Right lobe of liver (tissue), 6 donors: ENCODE data around the gene GATA1. TPM values are rescaled to one million over a fixed set of nuclear protein-coding genes. Genes with fewer than 3 reads are reported as not detected.
A peak's percentile ranks its signal among the peaks of the same experiment; 100 is the strongest.

Experiments
- ATAC-seq, 4 donors: fragments of 200-7000 bp; cut with Tn5 transposase; one replicate each; pipeline ENCODE4 v1.9.1; 2020; ENCODE audit warnings: mild to moderate bottlenecking in 4 of 4, moderate library complexity in 4 of 4
- DNase-seq, 3 donors: peaks; one replicate each; pipeline ENCODE4 v3.0.0-alpha.2; 2020
- H3K27ac ChIP-seq, 3 donors: fragments of 200-600 bp; one replicate each; pipeline ENCODE4 v1.8.0; 2022
- H3K27me3 ChIP-seq, 2 donors: fragments of 200-600 bp; one replicate each; pipeline ENCODE4 v1.8.0; 2022
- H3K36me3 ChIP-seq, 4 donors: fragments of 200-600 bp; sonication (generic) in 1 of 4; one replicate each; pipeline versions ENCODE4 v1.5.1 to v1.8.0; 2017 to 2022; ENCODE audit warnings: control low read depth in 1 of 4
- H3K4me1 ChIP-seq, 4 donors: fragments of 200-600 bp; sonication (generic) in 1 of 4; one replicate each; pipeline versions ENCODE4 v1.5.1 to v1.8.0; 2017 to 2022; ENCODE audit warnings: control low read depth in 1 of 4
- H3K4me3 ChIP-seq, 3 donors: fragments of 200-600 bp; one replicate each; pipeline ENCODE4 v1.8.0; 2022
- H3K9me3 ChIP-seq, 4 donors: fragments of 200-600 bp; sonication (generic) in 1 of 4; one replicate each; pipeline versions ENCODE4 v1.5.1 to v1.8.0; 2017 to 2022; ENCODE audit warnings: control low read depth in 1 of 4
- POLR2A ChIP-seq: fragments of 450-650 bp; IDR thresholded peaks from one replicate; pipeline ENCODE4 v1.6.1; 2017; ENCODE audit warnings: antibody characterized with exemption, mild to moderate bottlenecking
- WGBS: methylation state at CpG from one replicate; pipeline ENCODE4 v1.1.6; 2018; ENCODE audit warnings: low coverage, low lambda C conversion rate; ENCODE audit not compliant: insufficient coverage; ENCODE audit errors: missing lambda C conversion rate; 5-methylcytosine and 5-hydroxymethylcytosine counted together
- intact Hi-C, 2 donors: fragments of 100-400 bp; cut with DNase I; formaldehyde crosslinking; loops; one replicate each; pipeline versions ENCODE4 v1.11.2 to v1.14.1; 2022
- total RNA-seq, 6 experiments: library from RNA; depleted of rRNA in 2 of 6; stranded (reverse); fragments of >200 nt in 2 of 6; fragmentation: NEBNext Ultra II Directional in 3 of 6; extraction: Animal tissue kit (Norgen Biotek cat#: 25700) in 3 of 6; gene quantifications; one replicate each; pipeline versions ENCODE4 v1.1.0 to v1.2.4, GENCODE V29; 2016 to 2023
- TF ChIP-seq, protein P1 (sequence below), 4 donors: fragments of 200-600 bp in 3 of 4; fragments of 450-650 bp in 1 of 4; IDR thresholded peaks; one replicate each; pipeline versions ENCODE4 v1.5.1 to v1.8.0; 2016 to 2022; ENCODE audit warnings: antibody characterized with exemption in 4 of 4, mild to moderate bottlenecking in 2 of 4
- donor health status: DM: no; HTN: yes; CAD: no.
- donor health status: DM: no; HTN: no; CAD: no.
- donor health status: DM: no; HTN: no; CAD: no.
- donor health status: DM: no; HTN: yes; CAD: no.
- donor health status: DM: no; HTN: yes; CAD: no.

The GATA1 gene
- total RNA-seq, 6 experiments from 2014 or later: 0.37 to 1.2 TPM; not detected in 4

DNA sequence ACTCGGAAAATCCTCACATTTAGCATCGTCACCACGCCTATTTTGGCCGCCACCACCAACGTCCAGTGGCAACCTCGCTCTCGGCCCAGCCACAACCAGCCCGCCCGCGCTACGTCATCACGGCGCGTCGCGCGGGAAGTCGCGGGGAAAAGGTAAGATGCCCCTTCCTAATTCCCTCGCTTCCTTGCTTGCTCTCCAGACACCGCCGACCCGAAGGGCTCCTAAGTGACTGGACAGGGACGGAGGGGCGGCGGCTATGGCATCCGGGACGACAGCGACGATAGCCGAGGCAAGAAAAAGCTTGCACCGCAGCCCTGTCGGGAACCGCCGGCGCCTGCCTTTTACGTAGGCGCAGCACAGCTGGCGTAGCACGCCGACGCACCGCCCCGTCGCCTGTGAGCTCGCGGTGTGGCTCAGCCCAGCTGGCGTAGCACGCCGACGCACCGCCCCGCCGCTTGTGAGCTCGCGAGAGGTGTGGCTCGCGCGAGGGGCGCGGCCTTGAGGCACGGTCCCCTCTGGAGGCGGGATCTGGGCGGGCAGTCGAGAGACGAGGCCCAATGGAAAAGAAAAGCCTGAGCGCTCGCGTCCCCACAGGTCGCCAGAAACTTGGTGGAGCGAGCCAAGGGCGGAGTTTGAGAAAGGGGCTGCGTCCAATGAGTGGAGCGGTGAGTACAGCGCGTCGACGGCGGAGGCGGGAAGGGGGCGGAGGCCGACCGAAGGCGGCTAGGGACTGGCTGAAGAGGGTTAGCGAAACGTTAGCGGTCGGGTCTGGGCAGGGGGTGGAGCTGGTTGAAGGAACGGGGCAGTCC, 15.1 kb downstream of the GATA1 start, which contains the start of gene HDAC6:
Gene HDAC6, plus strand, starts transcription at position 788 of the 809 bp plus-strand sequence. CDS start 626 bp downstream, outside the sequence.
- Histone ChIP-seq H3K36me3 (no peaks in the 10 kb centered on the region), H3K27ac (peak within 1 kb of the TSS; percentile 88 to 93 (median 90)), H3K4me3 (peak within 1 kb of the TSS; percentile 53 to 67 (median 56)), H3K4me1 (no peaks in the 10 kb centered on the region), H3K27me3 (no peaks in the 10 kb centered on the region), H3K9me3 (no peaks in the 10 kb centered on the region)
- WGBS: 33% methylated on average over 45 of the region's 89 CpGs
- intact Hi-C loops: no loop called here
- TF ChIP-seq, protein P1, sequence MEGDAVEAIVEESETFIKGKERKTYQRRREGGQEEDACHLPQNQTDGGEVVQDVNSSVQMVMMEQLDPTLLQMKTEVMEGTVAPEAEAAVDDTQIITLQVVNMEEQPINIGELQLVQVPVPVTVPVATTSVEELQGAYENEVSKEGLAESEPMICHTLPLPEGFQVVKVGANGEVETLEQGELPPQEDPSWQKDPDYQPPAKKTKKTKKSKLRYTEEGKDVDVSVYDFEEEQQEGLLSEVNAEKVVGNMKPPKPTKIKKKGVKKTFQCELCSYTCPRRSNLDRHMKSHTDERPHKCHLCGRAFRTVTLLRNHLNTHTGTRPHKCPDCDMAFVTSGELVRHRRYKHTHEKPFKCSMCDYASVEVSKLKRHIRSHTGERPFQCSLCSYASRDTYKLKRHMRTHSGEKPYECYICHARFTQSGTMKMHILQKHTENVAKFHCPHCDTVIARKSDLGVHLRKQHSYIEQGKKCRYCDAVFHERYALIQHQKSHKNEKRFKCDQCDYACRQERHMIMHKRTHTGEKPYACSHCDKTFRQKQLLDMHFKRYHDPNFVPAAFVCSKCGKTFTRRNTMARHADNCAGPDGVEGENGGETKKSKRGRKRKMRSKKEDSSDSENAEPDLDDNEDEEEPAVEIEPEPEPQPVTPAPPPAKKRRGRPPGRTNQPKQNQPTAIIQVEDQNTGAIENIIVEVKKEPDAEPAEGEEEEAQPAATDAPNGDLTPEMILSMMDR (IDR thresholded peaks at IDR 0.05): no peak
- no peak for TF ChIP-seq POLR2A
- peak; percentile 97 to 98 (median 97) for DNase-seq
- peak; percentile 83 to 90 (median 89) for ATAC-seq

DNA sequence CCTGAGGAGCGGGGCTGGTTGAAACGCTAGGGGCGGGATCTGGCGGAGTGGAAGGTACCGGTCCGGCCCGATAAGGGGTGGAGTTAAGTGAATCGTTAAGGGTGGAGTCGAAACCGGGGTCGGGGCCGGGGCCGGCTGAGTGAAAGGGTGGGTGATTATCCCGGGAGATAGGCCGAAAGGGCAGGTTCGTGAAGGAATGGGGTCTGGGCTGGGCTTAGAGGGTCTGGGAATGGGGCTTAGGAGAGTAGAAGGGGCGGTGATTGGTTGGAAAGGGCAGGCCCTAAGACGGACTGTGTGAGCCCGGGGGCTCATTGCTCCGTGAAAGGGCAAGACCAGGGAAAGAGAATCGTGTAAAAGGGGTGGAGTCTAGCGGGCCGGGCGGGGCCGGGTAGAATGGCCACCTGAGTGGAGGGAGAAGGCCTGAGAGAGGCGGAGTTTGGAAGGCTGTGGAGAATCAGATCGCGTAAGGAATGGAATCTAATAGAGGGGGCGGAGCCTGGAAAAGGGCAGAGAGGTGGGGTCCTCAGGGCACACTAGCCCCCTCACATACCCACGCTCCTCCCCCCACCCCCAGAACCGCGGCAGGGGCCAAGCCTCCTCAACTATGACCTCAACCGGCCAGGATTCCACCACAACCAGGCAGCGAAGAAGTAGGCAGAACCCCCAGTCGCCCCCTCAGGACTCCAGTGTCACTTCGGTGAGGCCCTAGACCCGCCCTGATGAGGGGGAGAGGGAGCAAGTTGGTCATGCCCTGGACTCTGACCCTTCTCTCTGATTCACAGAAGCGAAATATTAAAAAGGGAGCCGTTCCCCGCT, 15.9 kb downstream of the GATA1 start:
- Histone ChIP-seq H3K9me3 (no peaks in the 10 kb centered on the region), H3K4me1 (no peaks in the 10 kb centered on the region), H3K4me3 (peak overlapping the region; percentile 36 to 55 (median 53)), H3K36me3 (no peaks in the 10 kb centered on the region), H3K27ac (peak overlapping the region; percentile 77 to 93 (median 88)), H3K27me3 (no peaks in the 10 kb centered on the region)
- peak; percentile 87 for TF ChIP-seq POLR2A
- TF ChIP-seq, protein P1 (IDR thresholded peaks at IDR 0.05): no peak
- ATAC-seq: peak; percentile 67 to 77 (median 72)
- peak; percentile 86 to 90 (median 89) for DNase-seq
- intact Hi-C loops: no loop called here
- WGBS: 36% methylated on average over 23 of the region's 40 CpGs

DNA sequence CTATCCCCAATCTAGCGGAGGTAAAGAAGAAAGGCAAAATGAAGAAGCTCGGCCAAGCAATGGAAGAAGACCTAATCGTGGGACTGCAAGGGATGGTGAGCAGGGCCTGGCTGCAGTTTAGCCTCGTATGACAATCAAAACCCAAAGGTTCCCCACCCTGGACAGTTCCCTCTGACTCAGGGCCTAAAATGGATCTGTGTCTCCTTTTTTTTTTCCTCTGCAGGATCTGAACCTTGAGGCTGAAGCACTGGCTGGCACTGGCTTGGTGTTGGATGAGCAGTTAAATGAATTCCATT, 16.5 kb downstream of the GATA1 start:
- Histone ChIP-seq H3K36me3 (no peaks in the 10 kb centered on the region), H3K27ac (peak overlapping the region; percentile 23 to 93 (median 77)), H3K4me1 (no peaks in the 10 kb centered on the region), H3K9me3 (no peaks in the 10 kb centered on the region), H3K27me3 (no peaks in the 10 kb centered on the region), H3K4me3 (peak overlapping the region; percentile 36 to 55 (median 53))
- DNase-seq: no peak
- intact Hi-C loops: no loop called here
- no peak for TF ChIP-seq POLR2A
- TF ChIP-seq, protein P1 (IDR thresholded peaks at IDR 0.05): no peak
- 36% methylated on average over 3 of the region's 4 CpGs for WGBS
- ATAC-seq: no peak

DNA sequence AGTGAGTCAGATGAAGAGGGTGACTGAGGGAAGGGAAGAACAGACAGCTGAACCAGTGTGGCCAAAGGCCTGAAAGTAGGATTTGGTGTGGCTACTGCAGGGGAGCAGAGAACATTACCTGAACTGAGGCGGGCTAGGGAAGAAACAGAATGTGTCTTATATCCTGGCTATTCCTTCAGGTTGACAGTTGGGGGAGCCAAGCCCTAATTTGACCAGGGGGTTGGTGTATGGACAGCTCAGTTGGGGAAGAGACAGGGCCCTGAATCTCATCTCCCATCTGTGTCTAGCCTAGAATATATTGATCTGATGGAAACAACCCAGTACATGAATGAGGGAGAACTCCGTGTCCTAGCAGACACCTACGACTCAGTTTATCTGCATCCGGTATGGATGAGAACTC, 19.7 kb downstream of the GATA1 start:
- ATAC-seq (no peak), DNase-seq (no peak)
- Histone ChIP-seq H3K27ac (no peak overlapping the region), H3K4me3 (no peak overlapping the region), H3K36me3 (no peaks in the 10 kb centered on the region), H3K4me1 (no peaks in the 10 kb centered on the region), H3K27me3 (no peaks in the 10 kb centered on the region), H3K9me3 (no peaks in the 10 kb centered on the region)
- WGBS: 58% methylated on average over 2 of the region's 4 CpGs
- no peak for TF ChIP-seq POLR2A
- TF ChIP-seq, protein P1 (IDR thresholded peaks at IDR 0.05): no peak
- intact Hi-C loops: no loop called here
